ENCODE data around the gene DNAH8.

- no peak for TF ChIP-seq CTCF (IDR thresholded peaks at IDR 0.05 in 2 of 3, conservative IDR thresholded peaks at IDR 0.05 in 1 of 3; ENCODE audit: borderline replicate concordance in 1 of 3, insufficient read depth in 1 of 3, low read depth in 2 of 3, low read length in 2 of 3)
- no peak for TF ChIP-seq EGR1 (IDR thresholded peaks at IDR 0.05; ENCODE audit: low read depth)
- TF ChIP-seq MAX (IDR thresholded peaks at IDR 0.05) = no peak
- TF ChIP-seq POLR2A (IDR thresholded peaks at IDR 0.05; ENCODE audit: borderline replicate concordance, extremely low read depth, insufficient read depth, insufficient read length) = no peak
- TF ChIP-seq EZH2phosphoT487 (IDR thresholded peaks at IDR 0.05; ENCODE audit: borderline replicate concordance) = no peak
Measured at GRCh38 chr6:39005774-39006173, 290.7 kb downstream of the DNAH8 start.
